Measurements from ENCODE around the gene NSG1. TPM values are rescaled to one million over a fixed set of nuclear protein-coding genes. Genes with fewer than 3 reads are reported as not detected.

Gene NSG1
- total and polyA plus RNA-seq, 2 of the 8 experiments (the other 6 are each of a cell fraction or from before 2014, with no cell fraction given): 35.7 to 61.4 TPM

GRCh38 chr4:4383085-4383484, 3.8 kb upstream of the NSG1 start:
- H3K23me2 ChIP-seq (ENCODE audit: low read depth, low read length): peaks cover 18% of the 10 kb centered on the region; the same call in 1 of the 2 replicates
- 86% methylated on average over 3 of the region's 3 CpGs; no CpG with 5 or more reads in 1 of the 2 experiments for WGBS, 2 experiments (ENCODE audit: extremely low coverage in 1 of 2, insufficient coverage in 1 of 2, insufficient read length in 1 of 2, insufficient replicate concordance in 2 of 2, low coverage in 1 of 2, low lambda C conversion rate in 2 of 2, missing lambda C conversion rate in 1 of 2)
- ChIA-PET CTCF (ENCODE audit: partially characterized antibody) (interaction anchor here (2.1 to 2.7 kb wide), 4 partner anchors 11 to 51 kb away, joined by 4 to 25 read pairs (median 14); no protein-coding TSS in a partner anchor), POLR2A (ENCODE audit: partially characterized antibody) (no interaction called here)
- H4K5ac ChIP-seq (ENCODE audit: insufficient read length, low read depth, low read length): no peak overlapping the region
- no peak overlapping the region for H3K4me2 ChIP-seq (ENCODE audit: insufficient read depth in 1 of 2, low read depth in 2 of 2, low read length in 2 of 2)
- peaks cover 8 to 33% (median 25%) of the 10 kb centered on the region in 4 experiments; a peak in 6 of 7 replicates for H3K27me3 ChIP-seq (replicated peaks in 1 of 4; ENCODE audit: control insufficient read depth in 3 of 4, extremely low read depth in 1 of 4, insufficient read depth in 3 of 4, low read length in 3 of 4)
- no peak overlapping the region for H3K4me3 ChIP-seq (ENCODE audit: extremely low read depth in 1 of 4, insufficient read depth in 2 of 4, low read depth in 3 of 4, low read length in 4 of 4)
- FAIRE-seq (no peak), DNase-seq (ENCODE audit: low read depth in 1 of 2, low spot score in 2 of 2) (no peak)
- peaks cover 0 to 18% (median 5%) of the 10 kb centered on the region in 4 experiments; a peak in 6 of 7 replicates for H3K4me1 ChIP-seq (replicated peaks in 1 of 4; ENCODE audit: control insufficient read depth in 3 of 4, insufficient read depth in 4 of 4, low read length in 3 of 4)
- no peak overlapping the region for H2BK15ac ChIP-seq (ENCODE audit: low read length)
- no peak overlapping the region for H3K18ac ChIP-seq (ENCODE audit: extremely low read depth, low read length)
- no peak overlapping the region for H2AK5ac ChIP-seq (ENCODE audit: low read depth, low read length)
- no peak overlapping the region for H2BK20ac ChIP-seq (ENCODE audit: low read length)
- no peak overlapping the region for H2BK12ac ChIP-seq (ENCODE audit: low read depth, low read length)
- no peak overlapping the region for H4K91ac ChIP-seq (replicated peaks; ENCODE audit: insufficient read length, low read length)
- no peaks in the 10 kb centered on the region for H3K36me3 ChIP-seq (ENCODE audit: control insufficient read depth in 2 of 4, insufficient read depth in 4 of 4, low read length in 3 of 4)
- H3K79me1 ChIP-seq (ENCODE audit: low read depth, low read length): no peaks in the 10 kb centered on the region
- H3K27ac ChIP-seq (ENCODE audit: low read depth, low read length): no peak overlapping the region
- no peaks in the 10 kb centered on the region for H3K9me3 ChIP-seq (ENCODE audit: insufficient read depth in 2 of 2, low read depth in 1 of 2, low read length in 1 of 2)
- H3K4ac ChIP-seq (replicated peaks; ENCODE audit: insufficient read length, low read depth, low read length): no peak overlapping the region
- no peak for TF ChIP-seq SRF (IDR thresholded peaks at IDR 0.05; ENCODE audit: low read depth, low read length)
- H4K20me1 ChIP-seq (replicated peaks in 1 of 2; ENCODE audit: control insufficient read depth in 1 of 2, insufficient read depth in 2 of 2, low read length in 2 of 2): no peaks in the 10 kb centered on the region
- no peak overlapping the region for H2BK5ac ChIP-seq (ENCODE audit: low read depth, low read length)
- H3K56ac ChIP-seq (replicated peaks; ENCODE audit: insufficient read length, low read depth, low read length): no peak overlapping the region
- no peak overlapping the region for H3K9ac ChIP-seq (replicated peaks in 1 of 4; ENCODE audit: extremely low read depth in 1 of 4, low read depth in 3 of 4, low read length in 3 of 4)
- H3K23ac ChIP-seq (ENCODE audit: insufficient read length): no peak overlapping the region
- no peak overlapping the region for H2AFZ ChIP-seq (ENCODE audit: low read length)
- no peak overlapping the region; the same call in 1 of the 2 replicates for H4K8ac ChIP-seq (ENCODE audit: extremely low read depth, insufficient read depth, low read length)
- H3K14ac ChIP-seq (ENCODE audit: insufficient read length): no peak overlapping the region
- no peaks in the 10 kb centered on the region for H3K79me2 ChIP-seq (ENCODE audit: control insufficient read depth in 1 of 2, insufficient read depth in 2 of 2, low read length in 2 of 2)
- H2BK120ac ChIP-seq (replicated peaks; ENCODE audit: low read depth, low read length): no peak overlapping the region

Measured in H1 (cell line).